ENCODE measurements around the gene PGAP3.

PGAP3 gene

DNA sequence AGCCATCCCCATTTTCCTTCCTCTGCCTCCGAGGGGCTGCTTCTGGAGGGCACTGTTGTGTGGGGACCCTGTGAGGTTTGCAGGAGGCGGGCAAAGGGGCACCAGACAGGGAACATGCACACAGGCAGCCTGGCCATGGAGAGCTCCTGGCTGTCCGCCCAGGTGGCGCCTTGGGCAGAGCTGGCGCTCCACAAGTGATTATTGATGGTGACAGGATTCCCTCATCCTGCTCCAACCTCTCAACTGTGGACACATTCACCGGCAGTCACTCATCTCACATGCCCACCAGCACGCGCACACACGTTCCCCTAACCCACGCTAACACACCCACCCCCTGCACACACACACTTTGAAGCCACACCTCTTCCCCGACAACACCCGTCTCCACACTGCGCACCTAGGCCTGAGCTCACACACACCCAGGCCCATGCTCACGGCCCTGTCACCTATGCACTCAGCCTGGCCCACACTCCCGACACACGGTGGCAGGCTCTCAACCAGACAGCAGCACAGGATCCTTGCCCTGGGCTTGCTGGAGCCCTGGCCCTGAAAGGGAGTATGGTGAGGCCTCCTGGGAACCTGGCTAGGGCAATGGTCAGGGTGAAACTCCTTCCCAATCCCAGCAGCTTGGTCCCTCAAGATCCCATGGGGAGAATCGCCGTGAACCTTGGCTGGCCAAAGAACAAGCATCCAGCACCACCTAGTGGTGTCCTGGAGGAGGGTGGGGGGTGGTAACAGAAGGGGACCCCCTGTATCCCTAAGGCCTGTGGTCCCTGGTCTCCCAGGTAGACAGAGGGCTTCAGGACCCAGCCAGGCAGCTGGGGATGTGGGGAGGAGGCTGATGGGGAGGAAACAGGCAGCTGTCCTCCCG lies 16.0 kb downstream of the PGAP3 start:
- no peak for DNase-seq (ENCODE audit: low spot score)

DNA sequence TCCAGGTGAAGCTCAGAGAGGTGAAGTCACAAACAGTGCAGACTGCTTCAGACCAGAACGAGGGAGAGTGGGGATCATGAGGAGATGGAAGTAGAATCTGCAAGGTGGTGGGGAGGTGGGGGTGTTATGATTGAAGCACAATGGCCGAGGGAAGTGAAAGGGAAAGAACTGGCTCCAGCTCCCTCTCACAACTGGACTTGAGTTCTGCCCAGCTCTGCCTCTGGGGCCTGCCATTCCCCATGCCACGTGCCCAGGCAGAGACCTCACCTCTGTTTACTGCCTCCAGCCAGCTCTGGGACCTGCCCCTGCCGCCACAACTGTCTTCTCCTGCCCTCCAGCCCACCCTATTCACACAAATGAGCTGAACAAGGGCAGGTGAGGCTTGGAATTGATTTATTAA lies 17.1 kb downstream of the PGAP3 start:
- no peak for DNase-seq (ENCODE audit: low spot score)

DNA sequence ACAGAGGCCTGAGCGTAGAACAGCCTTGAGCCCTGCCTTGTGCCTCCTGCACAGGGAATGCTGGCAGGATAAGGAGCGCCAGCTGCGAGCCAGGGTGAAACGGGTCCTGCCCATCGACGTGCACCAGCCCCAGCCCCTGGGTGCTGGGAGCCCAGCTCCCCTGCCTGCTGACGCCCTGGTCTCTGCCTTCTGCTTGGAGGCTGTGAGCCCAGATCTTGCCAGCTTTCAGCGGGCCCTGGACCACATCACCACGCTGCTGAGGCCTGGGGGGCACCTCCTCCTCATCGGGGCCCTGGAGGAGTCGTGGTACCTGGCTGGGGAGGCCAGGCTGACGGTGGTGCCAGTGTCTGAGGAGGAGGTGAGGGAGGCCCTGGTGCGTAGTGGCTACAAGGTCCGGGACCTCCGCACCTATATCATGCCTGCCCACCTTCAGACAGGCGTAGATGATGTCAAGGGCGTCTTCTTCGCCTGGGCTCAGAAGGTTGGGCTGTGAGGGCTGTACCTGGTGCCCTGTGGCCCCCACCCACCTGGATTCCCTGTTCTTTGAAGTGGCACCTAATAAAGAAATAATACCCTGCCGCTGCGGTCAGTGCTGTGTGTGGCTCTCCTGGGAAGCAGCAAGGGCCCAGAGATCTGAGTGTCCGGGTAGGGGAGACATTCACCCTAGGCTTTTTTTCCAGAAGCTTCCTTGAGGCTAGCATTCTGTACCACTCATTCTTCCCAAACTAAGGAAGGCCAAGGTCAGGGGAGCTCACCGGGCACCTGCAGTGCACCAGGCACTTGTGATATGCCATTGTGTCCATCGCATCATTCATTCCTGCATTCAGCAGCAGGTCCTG lies 17.7 kb downstream of the PGAP3 start:
- DNase-seq (ENCODE audit: low spot score): no peak

DNA sequence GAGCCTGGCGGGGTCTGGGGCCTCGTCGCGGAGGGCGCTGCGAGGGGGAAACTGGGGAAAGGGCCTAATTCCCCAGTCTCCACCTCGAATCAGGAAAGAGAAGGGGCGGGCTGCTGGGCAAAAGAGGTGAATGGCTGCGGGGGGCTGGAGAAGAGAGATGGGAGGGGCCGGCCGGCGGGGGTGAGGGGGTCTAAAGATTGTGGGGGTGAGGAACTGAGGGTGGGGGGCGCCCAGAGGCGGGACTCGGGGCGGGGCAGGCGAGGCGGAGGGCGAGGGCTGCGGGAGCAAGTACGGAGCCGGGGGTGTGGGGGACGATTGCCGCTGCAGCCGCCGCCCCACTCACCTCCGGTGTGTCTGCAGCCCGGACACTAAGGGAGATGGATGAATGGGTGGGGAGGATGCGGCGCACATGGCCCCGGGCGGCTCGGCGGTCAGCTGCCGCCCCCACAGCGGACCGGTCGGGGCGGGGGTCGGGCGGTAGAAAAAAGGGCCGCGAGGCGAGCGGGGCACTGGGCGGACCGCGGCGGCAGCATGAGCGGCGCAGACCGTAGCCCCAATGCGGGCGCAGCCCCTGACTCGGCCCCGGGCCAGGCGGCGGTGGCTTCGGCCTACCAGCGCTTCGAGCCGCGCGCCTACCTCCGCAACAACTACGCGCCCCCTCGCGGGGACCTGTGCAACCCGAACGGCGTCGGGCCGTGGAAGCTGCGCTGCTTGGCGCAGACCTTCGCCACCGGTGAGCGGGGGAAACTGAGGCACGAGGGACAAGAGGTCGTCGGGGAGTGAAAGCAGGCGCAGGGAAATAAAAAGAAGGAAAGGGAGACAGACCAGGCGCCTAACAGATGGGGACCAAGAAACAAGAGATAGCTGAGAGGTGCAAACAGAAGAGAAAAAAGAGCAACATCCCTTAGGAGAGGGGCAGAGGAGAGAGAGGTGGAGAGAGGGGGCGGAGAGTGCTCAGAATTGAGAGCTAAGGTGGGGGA lies 19.6 kb downstream of the PGAP3 start, which contains the start of gene PNMT:
Gene PNMT, plus strand, starts transcription at position 509 of the 980 bp plus-strand sequence. Its CDS starts 23 bp downstream, at position 532.
- DNase-seq (ENCODE audit: low spot score): peak; percentile 61

DNA sequence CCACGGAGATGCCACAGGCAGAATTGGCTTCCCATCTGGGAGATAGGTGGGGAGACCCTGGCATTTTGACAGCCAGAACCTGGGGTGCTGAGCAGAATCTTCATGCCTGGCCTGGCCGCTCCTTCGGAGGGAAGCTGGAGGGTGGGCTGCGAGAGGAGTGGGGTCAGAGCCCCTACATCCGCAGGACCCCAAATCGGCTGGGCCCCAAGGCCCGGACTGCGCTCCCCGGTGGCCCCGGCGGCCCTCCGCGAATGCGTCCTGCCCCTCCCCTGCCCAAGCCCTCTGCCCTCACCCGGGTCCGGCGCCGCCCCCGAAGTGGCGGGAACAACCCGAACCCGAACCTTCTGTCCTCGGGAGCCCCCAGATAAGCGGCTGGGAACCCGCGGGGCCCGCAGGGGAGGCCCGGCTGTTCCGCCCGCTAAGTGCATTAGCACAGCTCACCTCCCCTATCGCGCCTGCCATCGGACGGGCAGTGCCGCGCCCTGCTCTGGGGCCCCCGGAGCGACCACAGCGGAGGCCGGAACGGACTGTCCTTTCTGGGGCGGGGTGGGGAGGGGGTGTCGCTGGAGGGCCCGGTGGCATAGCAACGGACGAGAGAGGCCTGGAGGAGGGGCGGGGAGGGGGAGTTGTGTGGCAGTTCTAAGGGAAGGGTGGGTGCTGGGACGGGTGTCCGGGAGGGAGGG lies 20.5 kb downstream of the PGAP3 start:
- DNase-seq (ENCODE audit: low spot score): no peak

DNA sequence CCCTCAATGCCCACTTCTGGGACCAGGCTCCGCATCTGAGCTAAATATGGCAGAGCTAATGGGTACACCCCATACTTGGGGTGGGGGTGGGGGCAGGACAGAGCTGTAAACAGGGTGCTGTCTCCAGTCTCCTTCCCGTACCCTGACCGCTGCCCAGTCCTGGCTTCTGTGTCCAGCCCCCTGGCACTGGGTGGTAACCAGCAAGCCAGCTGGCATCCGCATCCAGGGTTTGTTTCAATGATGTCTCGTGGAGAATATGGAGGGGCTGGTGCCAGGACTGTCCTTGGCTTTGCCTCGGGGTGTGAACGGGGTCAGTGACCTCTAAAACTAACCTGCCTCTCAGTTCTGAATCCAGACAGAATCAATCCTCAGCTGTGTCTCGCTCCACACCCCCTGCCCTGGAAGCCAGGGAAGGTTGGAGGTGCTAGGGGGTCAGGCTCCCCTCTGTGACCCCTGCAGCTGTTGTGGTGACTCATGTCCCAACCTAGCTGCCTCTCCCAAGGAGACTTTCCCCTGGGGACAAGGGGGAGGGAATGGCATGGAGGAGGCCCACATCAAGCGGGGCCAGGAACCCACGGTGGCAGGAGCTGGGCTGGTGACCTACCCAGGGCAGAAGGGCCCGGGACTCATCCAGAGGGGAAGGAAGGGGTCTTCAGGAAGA lies 21.1 kb downstream of the PGAP3 start:
- DNase-seq (ENCODE audit: low spot score): no peak

DNA sequence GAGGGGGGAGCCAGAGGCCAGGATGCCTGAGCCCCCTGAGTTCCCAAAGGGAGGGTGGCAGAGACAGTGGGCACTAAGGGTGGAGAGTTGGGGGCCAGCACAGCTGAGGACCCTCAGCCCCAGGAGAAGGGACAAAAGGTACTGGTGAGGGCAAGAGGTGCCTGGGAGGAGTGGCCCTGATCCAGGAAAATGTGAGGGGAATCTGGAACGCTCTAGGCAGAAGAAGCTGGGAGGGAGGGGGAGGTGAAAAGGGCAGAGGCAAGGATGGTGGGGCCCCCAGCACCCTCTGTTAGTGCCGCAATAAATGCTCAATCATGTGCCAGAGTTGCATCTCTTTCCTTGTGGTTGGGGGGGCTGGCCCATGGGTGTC lies 21.6 kb downstream of the PGAP3 start:
- DNase-seq (ENCODE audit: low spot score): no peak

DNA sequence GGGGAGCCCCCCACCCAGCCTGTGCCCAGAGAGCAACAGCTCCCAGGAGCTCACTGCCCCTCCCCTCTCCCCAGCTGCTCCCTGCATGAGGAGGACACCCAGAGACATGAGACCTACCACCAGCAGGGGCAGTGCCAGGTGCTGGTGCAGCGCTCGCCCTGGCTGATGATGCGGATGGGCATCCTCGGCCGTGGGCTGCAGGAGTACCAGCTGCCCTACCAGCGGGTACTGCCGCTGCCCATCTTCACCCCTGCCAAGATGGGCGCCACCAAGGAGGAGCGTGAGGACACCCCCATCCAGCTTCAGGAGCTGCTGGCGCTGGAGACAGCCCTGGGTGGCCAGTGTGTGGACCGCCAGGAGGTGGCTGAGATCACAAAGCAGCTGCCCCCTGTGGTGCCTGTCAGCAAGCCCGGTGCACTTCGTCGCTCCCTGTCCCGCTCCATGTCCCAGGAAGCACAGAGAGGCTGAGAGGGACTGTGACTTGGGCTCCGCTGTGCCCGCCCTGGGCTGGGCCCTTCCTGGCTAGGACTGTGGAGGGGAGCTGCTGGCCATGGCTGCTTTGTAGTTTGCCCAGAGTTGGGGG lies 22.1 kb downstream of the PGAP3 start:
- no peak for DNase-seq (ENCODE audit: low spot score)

DNA sequence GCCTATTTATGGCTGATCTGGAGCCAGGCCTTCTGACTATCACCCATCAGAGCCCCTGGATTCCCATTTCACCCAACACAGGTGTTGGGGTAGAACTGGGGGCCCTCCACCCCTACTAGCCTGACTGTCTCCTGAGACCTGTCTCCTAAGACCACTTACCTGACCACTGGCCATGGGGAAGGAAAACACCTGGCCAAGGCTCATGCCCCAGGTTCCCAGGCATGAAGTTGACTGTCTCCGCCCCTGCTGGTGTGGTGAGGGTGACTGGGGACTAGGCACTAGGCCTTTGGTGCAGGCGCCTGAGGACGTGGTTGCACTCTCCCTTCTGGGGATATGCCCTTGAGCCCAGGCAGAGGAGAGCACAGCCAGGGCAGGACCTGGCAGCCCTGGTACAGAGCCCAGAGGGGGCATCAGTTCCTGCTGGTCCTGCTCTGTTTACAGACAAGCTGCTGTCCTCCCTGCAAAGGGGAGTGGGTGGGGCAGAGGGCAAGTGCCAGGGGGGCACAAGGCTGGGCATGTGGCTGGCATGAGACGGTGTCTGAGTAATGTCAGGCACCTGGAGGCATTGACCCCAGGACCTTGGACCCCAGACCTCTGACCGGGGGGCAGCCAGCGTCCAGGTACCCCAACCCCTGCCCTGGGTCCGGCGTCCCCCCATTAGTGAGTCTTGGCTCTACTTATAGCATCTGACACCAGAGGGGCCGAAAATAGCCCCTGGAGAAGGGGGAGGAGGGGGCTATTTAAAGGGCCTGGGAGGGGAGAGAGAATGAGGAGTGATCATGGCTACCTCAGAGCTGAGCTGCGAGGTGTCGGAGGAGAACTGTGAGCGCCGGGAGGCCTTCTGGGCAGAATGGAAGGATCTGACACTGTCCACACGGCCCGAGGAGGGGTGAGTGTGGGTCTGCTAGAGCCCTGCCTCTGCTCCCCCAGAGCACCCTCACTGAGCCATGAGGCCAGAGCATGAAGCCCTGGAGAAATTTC lies 23.0 kb downstream of the PGAP3 start, which contains the start of gene TCAP:
Gene TCAP, plus strand, starts transcription at position 769 of the 981 bp plus-strand sequence. Its CDS starts 11 bp downstream, at position 780.
- DNase-seq (ENCODE audit: low spot score): no peak

DNA sequence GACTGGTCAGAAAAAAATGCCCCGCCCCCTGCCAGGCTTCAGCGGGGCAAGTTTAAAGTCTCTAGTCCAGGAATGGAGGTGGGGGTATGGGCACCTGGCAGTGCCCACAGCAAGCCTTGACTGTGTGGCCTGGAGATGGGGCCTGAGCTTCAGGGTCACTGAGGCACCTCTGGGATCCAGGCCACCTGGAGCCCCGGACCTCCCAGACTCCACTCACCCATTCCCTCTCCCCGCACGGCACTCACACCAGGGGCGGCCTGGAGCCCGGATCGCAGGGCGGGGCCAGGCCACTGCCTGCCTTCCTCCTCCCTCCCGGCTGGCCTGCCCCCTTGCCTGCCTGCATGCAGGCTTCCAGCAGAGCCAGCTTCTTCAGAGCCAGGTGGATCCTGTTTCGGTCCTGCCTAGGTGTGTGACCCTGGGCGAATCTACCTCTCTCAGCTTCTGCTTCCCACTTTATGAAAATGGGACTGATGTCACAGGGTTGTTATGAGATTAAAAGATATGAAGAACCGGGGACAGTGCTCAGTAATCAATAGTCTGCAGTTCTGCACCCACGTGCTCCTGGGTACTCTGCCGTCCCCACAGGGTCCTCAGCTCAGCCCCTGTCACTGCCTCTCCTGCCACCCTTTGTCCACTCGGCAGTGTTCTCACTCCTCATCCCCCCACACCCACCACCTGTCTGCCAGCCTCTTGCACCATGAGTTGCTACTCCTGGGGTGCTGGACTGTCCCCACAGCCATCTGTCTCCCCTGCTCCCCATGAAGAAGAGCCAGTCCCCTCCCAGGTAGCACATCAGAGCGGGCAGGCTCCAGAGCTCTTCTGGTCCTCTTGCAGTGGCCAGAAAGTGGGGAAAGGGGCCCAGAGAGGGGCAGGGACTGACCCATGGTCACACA lies 23.9 kb downstream of the PGAP3 start:
- DNase-seq (ENCODE audit: low spot score): no peak

DNA sequence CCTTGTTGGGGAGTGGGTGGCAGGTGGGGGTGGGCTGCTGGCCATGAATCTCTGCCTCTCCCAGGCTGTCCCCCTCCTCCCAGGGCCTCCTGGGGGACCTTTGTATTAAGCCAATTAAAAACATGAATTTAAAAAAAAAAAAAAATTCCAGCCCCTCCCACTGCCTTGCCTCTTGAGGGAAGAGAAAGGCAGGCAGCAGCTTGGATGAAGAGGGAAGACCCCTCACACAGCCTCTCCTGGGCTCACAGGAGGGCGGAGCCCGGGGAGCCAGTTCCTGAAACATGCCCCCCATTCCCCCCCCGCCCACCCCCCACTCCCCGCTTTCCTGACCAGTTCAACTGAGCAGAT lies 24.5 kb downstream of the PGAP3 start:
- DNase-seq (ENCODE audit: low spot score): no peak

DNA sequence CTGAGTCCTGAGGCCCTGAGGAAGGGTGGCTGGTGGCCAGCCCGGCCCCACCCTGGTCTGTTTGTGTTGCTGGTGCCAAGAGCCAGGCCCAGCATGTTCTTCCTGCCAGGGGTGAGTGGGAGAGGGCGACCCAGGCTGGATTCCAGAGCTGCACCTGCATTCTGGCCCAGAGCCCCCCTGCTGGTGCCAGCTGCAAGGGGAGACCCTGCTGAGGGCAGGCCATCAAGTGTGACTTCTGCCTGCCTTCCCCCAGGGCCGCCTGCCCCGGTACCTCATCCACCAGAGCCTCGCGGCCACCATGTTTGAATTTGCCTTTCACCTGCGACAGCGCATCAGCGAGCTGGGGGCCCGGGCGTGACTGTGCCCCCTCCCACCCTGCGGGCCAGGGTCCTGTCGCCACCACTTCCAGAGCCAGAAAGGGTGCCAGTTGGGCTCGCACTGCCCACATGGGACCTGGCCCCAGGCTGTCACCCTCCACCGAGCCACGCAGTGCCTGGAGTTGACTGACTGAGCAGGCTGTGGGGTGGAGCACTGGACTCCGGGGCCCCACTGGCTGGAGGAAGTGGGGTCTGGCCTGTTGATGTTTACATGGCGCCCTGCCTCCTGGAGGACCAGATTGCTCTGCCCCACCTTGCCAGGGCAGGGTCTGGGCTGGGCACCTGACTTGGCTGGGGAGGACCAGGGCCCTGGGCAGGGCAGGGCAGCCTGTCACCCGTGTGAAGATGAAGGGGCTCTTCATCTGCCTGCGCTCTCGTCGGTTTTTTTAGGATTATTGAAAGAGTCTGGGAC lies 25.1 kb downstream of the PGAP3 start:
- no peak for DNase-seq (ENCODE audit: low spot score)

DNA sequence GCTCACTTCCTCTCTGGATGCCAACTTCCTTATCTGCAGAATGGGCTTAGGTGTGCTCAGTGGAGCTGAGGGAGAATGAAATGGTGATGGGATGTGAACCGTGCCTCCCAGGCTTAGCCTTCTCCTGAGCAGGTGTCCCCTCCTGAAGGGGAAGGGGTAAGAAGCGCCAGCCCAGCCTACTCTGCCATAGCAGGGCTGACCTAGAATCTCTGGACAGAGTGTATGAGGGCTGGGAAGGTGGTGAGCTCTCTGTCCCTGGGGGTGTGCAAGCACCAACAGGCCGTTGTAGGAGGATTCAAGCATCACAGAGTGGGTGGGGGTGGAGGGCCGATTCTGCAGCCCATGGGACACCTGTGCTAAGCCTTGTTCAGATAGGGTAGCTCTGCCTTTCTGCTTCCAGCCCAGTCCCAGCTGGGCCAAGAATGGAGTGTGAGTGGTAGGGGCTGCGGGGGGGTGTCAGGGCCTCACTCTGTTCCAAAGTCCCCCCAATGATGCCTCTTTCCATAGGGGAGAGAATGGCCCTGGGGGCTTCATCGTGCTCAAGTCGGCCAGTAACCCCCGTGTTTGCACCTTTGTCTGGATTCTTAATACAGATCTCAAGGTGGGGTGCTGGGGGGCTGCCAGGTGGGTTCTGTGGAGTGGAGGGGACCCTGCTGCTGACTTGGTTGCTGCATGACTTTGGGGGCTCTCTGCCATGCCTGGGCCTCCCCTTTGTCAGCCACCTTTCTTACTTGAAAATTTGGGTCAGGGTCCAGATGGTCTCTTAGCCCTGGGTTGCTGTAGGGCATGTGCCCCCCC lies 25.9 kb downstream of the PGAP3 start:
- no peak for DNase-seq (ENCODE audit: low spot score)

DNA sequence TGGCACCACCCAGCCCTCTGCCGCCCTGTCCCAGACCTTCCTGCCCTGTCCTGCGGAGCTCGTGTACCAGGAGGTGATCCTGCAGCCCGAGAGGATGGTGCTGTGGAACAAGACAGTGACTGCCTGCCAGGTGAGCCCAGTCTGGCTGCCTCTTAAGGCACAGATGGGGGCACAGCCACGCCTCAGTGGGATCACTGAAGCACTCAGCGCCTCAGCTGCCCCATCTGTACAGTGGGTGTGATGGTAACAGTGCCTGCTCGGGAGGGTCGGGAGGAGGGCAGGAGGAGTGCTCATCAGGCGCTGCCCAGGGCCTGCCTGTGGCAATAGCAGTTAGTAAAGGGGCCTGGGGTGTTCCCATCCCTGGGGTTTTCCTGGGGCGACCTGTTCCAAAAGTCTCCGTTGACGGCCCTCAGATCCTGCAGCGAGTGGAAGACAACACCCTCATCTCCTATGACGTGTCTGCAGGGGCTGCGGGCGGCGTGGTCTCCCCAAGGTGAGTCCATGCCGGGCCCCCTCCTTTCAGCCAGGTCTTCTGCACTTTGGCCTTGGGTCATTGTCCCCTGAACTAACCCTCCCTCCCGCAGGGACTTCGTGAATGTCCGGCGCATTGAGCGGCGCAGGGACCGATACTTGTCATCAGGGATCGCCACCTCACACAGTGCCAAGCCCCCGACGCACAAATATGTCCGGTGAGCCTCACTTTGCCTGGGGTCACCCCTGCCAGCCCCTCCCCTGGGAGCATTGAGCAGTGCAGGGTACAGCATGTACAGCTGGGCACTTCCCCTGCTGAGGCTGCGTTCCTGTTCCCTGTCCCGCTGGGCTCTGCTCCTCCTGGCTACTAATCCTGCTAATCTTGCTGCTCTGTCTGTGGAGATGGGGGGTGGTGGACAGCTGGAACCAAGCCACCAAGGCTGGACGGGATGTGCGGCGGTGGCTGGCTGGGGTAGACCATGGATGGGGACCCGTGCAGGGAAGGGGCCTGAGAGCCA lies 27.2 kb downstream of the PGAP3 start:
- no peak for DNase-seq (ENCODE audit: low spot score)

DNA sequence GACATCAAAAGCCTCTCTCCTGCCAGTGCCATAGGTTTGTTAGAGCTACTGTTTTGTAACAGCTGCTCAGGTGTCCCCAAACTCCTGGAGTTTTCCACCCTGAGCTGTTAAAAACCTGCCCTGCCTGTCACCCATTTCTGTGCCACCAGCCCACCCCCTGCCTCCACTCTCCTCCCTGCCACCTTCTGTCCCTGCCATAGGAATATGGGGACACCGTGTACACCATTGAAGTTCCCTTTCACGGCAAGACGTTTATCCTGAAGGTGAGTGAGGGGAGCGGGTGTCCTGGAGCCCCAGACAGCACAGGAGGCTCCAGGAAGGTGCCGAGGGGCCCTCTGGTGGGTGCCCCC lies 27.9 kb downstream of the PGAP3 start:
- no peak for DNase-seq (ENCODE audit: low spot score)
